HG03432 (cell line): ENCODE results near the gene IFT122.
A peak's percentile ranks its signal among the peaks of the same experiment; 100 is the strongest.
"Not testable (repeated sequence)": the region's sequence is repeated elsewhere in the genome, so short reads cannot be mapped to it uniquely, and the experiment has no call there.

Experiments
- ATAC-seq: cut with Tn5 transposase; IDR thresholded peaks from one replicate; pipeline ENCODE4 v1.9.1; 2021; ENCODE audit warnings: mild to moderate bottlenecking, moderate library complexity; ENCODE audit not compliant: unreplicated experiment

IFT122 gene

GRCh38 chr3:129515821-129516432 lies 75.9 kb downstream of the IFT122 start:
- ATAC-seq, result not testable (repeated sequence)

- ATAC-seq, result no peak
These were observed 77.5 kb downstream of the IFT122 start for GRCh38 chr3:129517516-129517915.

- ATAC-seq, result no peak
These were observed 78.1 kb downstream of the IFT122 start for GRCh38 chr3:129518038-129518561.

GRCh38 chr3:129518581-129518980 lies 78.6 kb downstream of the IFT122 start:
- no peak for ATAC-seq

GRCh38 chr3:129519449-129519848 lies 79.4 kb downstream of the IFT122 start:
- no peak for ATAC-seq

GRCh38 chr3:129519896-129520715 lies 80.1 kb downstream of the IFT122 start:
- ATAC-seq, result no peak

- ATAC-seq, result no peak
These were observed 80.9 kb downstream of the IFT122 start for GRCh38 chr3:129520960-129521359.

GRCh38 chr3:129521611-129522010 lies 81.6 kb downstream of the IFT122 start:
- no peak for ATAC-seq

GRCh38 chr3:129522953-129523352 lies 82.9 kb downstream of the IFT122 start:
- no peak for ATAC-seq

GRCh38 chr3:129524081-129524480 lies 84.1 kb downstream of the IFT122 start:
- ATAC-seq, result no peak

GRCh38 chr3:129525341-129525968 lies 85.4 kb downstream of the IFT122 start:
- no peak for ATAC-seq

- ATAC-seq, result peak; percentile 92
These were observed 86.3 kb downstream of the IFT122 start for GRCh38 chr3:129526121-129526900.

GRCh38 chr3:129527262-129527661 lies 87.2 kb downstream of the IFT122 start:
- no peak for ATAC-seq

GRCh38 chr3:129528589-129529100 lies 88.6 kb downstream of the IFT122 start, which contains the start of gene RHO:
TSS of gene RHO (plus strand) at chr3:129528639. CDS start at chr3:129528734, 95 bp downstream.
- ATAC-seq, result no peak

GRCh38 chr3:129529436-129530210 lies 89.6 kb downstream of the IFT122 start:
- ATAC-seq, result no peak

GRCh38 chr3:129530251-129530791 lies 90.3 kb downstream of the IFT122 start:
- ATAC-seq, result no peak

GRCh38 chr3:129530821-129531220 lies 90.8 kb downstream of the IFT122 start:
- ATAC-seq, result no peak

- no peak for ATAC-seq
These were observed 91.7 kb downstream of the IFT122 start for GRCh38 chr3:129531699-129532098.

GRCh38 chr3:129532261-129532660 lies 92.2 kb downstream of the IFT122 start:
- no peak for ATAC-seq

- ATAC-seq, result no peak
These were observed 93.4 kb downstream of the IFT122 start for GRCh38 chr3:129533406-129533805.
